Left lung (tissue), 10 donors: ENCODE data around the gene FUT8. TPM values are rescaled to one million over a fixed set of nuclear protein-coding genes. Genes with fewer than 3 reads are reported as not detected.

Experiments used
- ATAC-seq: fragments of 200-7000 bp; cut with Tn5 transposase; one replicate; pipeline ENCODE4 v1.9.1; 2020; ENCODE audit warnings: moderate library complexity
- DNase-seq, 4 donors: peaks; one replicate each; pipeline ENCODE4 v3.0.0-alpha.2; 2013 to 2020
- H3K27ac ChIP-seq, 2 donors: fragments of 200-600 bp; sonication (generic) in 1 of 2; one replicate each; pipeline versions ENCODE4 v1.5.0 to v1.8.0; 2020 to 2021
- H3K27me3 ChIP-seq, 2 donors: fragments of 200-600 bp; sonication (generic) in 1 of 2; one replicate each; pipeline versions ENCODE4 v1.5.0 to v1.8.0; 2020 to 2021
- H3K36me3 ChIP-seq, 2 donors: fragments of 200-600 bp; sonication (generic) in 1 of 2; one replicate each; pipeline versions ENCODE4 v1.5.0 to v1.8.0; 2020 to 2021
- H3K4me1 ChIP-seq, 2 donors: fragments of 200-600 bp; one replicate each; pipeline ENCODE4 v1.8.0; 2021
- H3K4me3 ChIP-seq, 2 donors: fragments of 200-600 bp; sonication (generic) in 1 of 2; one replicate each; pipeline versions ENCODE4 v1.5.0 to v1.8.0; 2020 to 2021; ENCODE audit warnings: mild to moderate bottlenecking in 1 of 2
- H3K9me3 ChIP-seq, 2 donors: fragments of 200-600 bp; sonication (generic) in 1 of 2; one replicate each; pipeline versions ENCODE4 v1.5.0 to v1.8.0; 2020 to 2021
- intact Hi-C, 2 donors: fragments of 100-400 bp; cut with DNase I; formaldehyde crosslinking; loops; one replicate each; pipeline versions ENCODE4 v1.11.2 to v1.14.2; 2022
- polyA plus RNA-seq, 6 donors: library from polyadenylated mRNA; unstranded; fragments of 120-200 nt; gene quantifications; one replicate each; pipeline ENCODE4 v1.2.1, GENCODE V29; 2013; ENCODE audit not compliant: insufficient read length in 6 of 6
- total RNA-seq, 2 donors: library from RNA; stranded (reverse); fragmentation: NEBNext Ultra II Directional; extraction: Animal tissue kit (Norgen Biotek cat#: 25700); gene quantifications; one replicate each; pipeline ENCODE4 v1.2.1, GENCODE V29; 2021
- TF ChIP-seq, protein P1 (sequence below), 2 donors: fragments of 200-600 bp; sonication (generic) in 1 of 2; IDR thresholded peaks; one replicate each; pipeline versions ENCODE4 v1.5.0 to v1.8.0; 2021; ENCODE audit warnings: antibody characterized with exemption in 2 of 2
- donor health status: DM: no; HTN: yes; CAD: no.
- donor health status: DM: no; HTN: no; CAD: no.

The FUT8 gene
- total and polyA plus RNA-seq, 8 donors: 28.7 to 41.1 (median 33.9) TPM

DNA sequence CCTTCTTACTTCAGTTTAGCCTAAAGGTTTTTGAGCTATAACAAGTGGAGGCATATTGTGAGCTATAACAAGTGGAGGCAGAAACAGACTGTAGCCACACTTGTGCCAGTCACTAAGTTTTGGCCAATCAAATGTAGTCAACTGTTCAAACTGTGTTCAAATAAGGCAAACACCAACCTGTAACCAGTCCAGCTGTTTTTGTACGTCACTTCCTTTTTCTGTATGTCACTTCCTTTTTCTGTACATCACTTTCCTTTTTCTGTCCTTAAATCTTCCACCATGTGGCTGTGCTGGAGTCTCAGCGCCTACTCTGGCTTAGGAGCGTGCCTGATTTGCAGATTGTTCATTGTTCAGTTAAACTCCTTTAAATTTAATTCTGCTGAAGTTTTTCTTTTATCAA, 79.7 kb downstream of the FUT8 start:
- ATAC-seq: no peak
- intact Hi-C loops: no loop called here

DNA sequence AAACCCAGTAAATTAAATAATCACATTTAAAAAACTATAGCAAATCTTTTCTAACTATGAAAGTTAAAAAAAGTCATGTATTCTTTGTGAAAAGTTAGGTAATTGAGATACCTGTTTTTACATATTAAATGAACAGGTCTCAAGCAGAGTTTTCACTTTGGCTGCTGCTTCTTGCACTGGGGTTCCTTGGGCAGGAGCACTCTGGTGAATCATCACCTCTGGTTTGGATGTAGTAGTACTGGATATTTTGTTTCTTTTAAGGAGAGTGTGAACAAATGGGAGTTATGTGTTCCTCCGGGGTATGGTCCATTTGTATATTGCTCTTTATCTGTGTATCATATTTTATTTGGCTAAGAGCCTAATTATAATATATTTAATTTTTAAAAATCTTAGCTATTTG, 82.7 kb downstream of the FUT8 start:
- TF ChIP-seq, protein P1, sequence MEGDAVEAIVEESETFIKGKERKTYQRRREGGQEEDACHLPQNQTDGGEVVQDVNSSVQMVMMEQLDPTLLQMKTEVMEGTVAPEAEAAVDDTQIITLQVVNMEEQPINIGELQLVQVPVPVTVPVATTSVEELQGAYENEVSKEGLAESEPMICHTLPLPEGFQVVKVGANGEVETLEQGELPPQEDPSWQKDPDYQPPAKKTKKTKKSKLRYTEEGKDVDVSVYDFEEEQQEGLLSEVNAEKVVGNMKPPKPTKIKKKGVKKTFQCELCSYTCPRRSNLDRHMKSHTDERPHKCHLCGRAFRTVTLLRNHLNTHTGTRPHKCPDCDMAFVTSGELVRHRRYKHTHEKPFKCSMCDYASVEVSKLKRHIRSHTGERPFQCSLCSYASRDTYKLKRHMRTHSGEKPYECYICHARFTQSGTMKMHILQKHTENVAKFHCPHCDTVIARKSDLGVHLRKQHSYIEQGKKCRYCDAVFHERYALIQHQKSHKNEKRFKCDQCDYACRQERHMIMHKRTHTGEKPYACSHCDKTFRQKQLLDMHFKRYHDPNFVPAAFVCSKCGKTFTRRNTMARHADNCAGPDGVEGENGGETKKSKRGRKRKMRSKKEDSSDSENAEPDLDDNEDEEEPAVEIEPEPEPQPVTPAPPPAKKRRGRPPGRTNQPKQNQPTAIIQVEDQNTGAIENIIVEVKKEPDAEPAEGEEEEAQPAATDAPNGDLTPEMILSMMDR (IDR thresholded peaks at IDR 0.05): no peak
- ATAC-seq (no peak), DNase-seq (no peak)
- Histone ChIP-seq H3K9me3 (peaks cover 0 to 7% of the 10 kb centered on the region in 2 donors), H3K4me1 (peaks cover 0 to 2% of the 10 kb centered on the region in 2 donors), H3K4me3 (no peak overlapping the region), H3K27me3 (no peaks in the 10 kb centered on the region), H3K27ac (no peak overlapping the region), H3K36me3 (no peaks in the 10 kb centered on the region)
- intact Hi-C loops: no loop called here

More for the DNA sequence above, 79.7 kb downstream of the FUT8 start:
- Histone ChIP-seq H3K27me3 (no peaks in the 10 kb centered on the region), H3K9me3 (peaks cover 0 to 7% of the 10 kb centered on the region in 2 donors), H3K27ac (no peak overlapping the region), H3K4me3 (no peak overlapping the region), H3K4me1 (no peaks in the 10 kb centered on the region), H3K36me3 (no peaks in the 10 kb centered on the region)
- TF ChIP-seq, protein P1 (IDR thresholded peaks at IDR 0.05): no peak
- no peak for DNase-seq

DNA sequence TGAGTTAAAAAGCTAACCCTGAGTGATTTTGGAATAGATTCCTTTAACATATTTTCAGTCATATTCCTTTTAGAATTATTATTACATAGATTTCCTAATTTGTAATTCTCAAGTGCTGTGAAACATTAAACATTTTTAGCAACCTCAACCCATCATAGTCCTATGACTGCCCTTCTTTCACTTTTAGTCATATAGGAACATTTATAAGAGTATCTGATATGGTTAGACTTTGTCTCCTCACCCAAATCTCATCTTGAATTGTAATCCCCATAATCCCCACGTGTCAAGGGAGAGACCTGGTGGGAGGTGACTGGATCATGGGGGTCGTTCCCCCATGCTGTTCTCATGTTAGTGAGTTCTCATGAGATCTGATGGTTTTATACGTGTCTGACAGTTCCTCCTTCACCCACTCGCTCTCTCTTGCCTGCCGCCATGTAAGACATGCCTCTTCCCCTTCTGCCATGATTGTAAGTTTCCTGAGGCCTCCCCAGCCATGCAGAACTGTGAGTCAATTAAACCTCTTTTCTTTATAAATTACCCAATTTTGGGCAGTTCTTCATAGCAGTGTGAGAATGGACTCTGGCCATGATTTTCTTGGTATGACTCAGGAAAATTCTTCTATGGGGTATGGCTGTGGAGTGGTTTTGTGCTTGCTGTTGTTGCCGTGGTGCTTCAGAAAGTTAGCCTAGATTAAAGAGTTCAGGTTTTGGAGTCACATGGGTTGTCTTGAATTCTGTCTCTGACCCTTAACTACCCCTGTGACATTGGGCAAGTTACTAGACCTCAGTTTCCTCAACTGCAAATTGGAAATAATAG, 83.9 kb downstream of the FUT8 start:
- ATAC-seq (no peak), DNase-seq (no peak)
- H3K27me3 ChIP-seq: no peaks in the 10 kb centered on the region
- H3K4me3 ChIP-seq: no peak overlapping the region
- peaks cover 0 to 2% of the 10 kb centered on the region in 2 donors for H3K4me1 ChIP-seq
- intact Hi-C loops: no loop called here
- H3K36me3 ChIP-seq: no peaks in the 10 kb centered on the region
- H3K27ac ChIP-seq: no peak overlapping the region
- TF ChIP-seq, protein P1 (IDR thresholded peaks at IDR 0.05): no peak
- H3K9me3 ChIP-seq: peaks cover 0 to 7% of the 10 kb centered on the region in 2 donors

DNA sequence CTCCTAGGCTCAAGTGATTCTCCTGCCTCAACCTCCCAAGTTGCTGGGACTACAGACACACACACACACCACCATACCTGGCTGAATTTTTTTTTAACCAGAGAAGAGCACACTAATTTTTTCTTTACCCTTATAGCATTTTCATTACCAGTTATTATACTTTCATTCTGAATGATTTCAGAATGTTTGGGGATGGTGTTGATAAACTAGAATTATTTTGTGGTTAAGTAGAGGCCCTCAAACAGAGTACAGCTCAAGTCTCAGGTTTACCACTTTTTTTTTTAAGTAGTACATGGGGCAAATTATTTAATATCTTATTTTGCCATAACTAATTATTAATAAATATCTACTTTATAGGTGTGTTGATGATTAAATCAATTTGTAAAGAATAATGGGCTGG, 86.6 kb downstream of the FUT8 start:
- Histone ChIP-seq H3K4me1 (peaks cover 0 to 2% of the 10 kb centered on the region in 2 donors), H3K27me3 (no peaks in the 10 kb centered on the region), H3K4me3 (no peak overlapping the region), H3K36me3 (no peaks in the 10 kb centered on the region), H3K27ac (no peak overlapping the region), H3K9me3 (peaks cover 0 to 7% of the 10 kb centered on the region in 2 donors)
- ATAC-seq: no peak
- intact Hi-C loops: no loop called here
- TF ChIP-seq, protein P1 (IDR thresholded peaks at IDR 0.05): no peak
- no peak for DNase-seq

DNA sequence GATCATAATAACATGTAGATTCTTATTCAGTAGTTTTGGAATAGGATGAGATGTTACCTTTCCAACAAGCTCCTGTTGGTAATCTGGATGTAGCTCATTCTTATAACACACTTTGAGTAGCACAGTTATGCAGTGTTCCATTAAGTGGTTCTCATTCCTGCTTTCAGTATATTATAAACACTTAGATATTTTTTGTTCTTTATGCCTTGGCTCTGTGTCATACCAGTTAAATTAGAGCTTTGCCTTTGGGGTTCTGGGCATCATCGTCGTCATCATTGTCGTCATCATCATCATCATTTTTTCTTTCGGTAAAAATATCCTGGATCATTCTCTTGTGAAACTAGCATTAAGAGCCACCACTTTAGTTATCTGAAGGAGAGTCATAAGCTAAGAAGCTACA, 87.5 kb downstream of the FUT8 start:
- TF ChIP-seq, protein P1 (IDR thresholded peaks at IDR 0.05): no peak
- no peak overlapping the region for H3K27ac ChIP-seq
- no peak for ATAC-seq
- no peak for DNase-seq
- H3K9me3 ChIP-seq: peaks cover 0 to 7% of the 10 kb centered on the region in 2 donors
- intact Hi-C loops: no loop called here
- H3K36me3 ChIP-seq: no peaks in the 10 kb centered on the region
- H3K4me1 ChIP-seq: peaks cover 0 to 2% of the 10 kb centered on the region in 2 donors
- no peak overlapping the region for H3K4me3 ChIP-seq
- no peaks in the 10 kb centered on the region for H3K27me3 ChIP-seq
